ENCODE data around the gene CLASRP. TPM values are rescaled to one million over a fixed set of nuclear protein-coding genes. Genes with fewer than 3 reads are reported as not detected.

CLASRP gene
- total RNA-seq, 1 experiment from 2014 or later: 87.1 TPM

- no peaks in the 10 kb centered on the region for H3K27me3 Mint-ChIP-seq (ENCODE audit: low read depth)
- Histone ChIP-seq H3K56ac (ENCODE audit: insufficient read length, low read depth, low read length) (no peak overlapping the region), H3K4ac (ENCODE audit: low read depth, low read length) (no peak overlapping the region), H4K8ac (replicated peaks; ENCODE audit: insufficient read length, low read depth, low read length) (no peak overlapping the region), H2AK5ac (ENCODE audit: insufficient read length, low read length) (no peak overlapping the region), H3K9ac (ENCODE audit: extremely low read depth, insufficient read length, low read length) (no peak overlapping the region), H2BK15ac (ENCODE audit: low read depth, low read length) (no peak overlapping the region), H3K79me2 (ENCODE audit: insufficient read depth, low read length) (peaks cover 13% of the 10 kb centered on the region; the same call in 1 of the 2 replicates), H3K14ac (ENCODE audit: insufficient read depth, low read length) (no peak overlapping the region), H3K9me3 (ENCODE audit: control insufficient read depth, low read depth, low read length) (no peaks in the 10 kb centered on the region), H2BK12ac (ENCODE audit: insufficient read length, low read depth, low read length) (no peak overlapping the region), H3K4me2 (ENCODE audit: insufficient read depth, insufficient read length, low read length) (no peak overlapping the region), H3K18ac (ENCODE audit: insufficient read length, low read depth, low read length) (no peak overlapping the region), H4K91ac (ENCODE audit: insufficient read length, low read depth, low read length) (no peak overlapping the region), H2BK20ac (ENCODE audit: low read depth, low read length, poor library complexity, severe bottlenecking) (no peak overlapping the region), H3T11ph (ENCODE audit: low read length) (no peak overlapping the region), H3K23me2 (ENCODE audit: insufficient read length, low read depth, low read length, poor library complexity, severe bottlenecking) (no peaks in the 10 kb centered on the region), H3K4me1 (ENCODE audit: insufficient read depth, low read length) (no peaks in the 10 kb centered on the region; the same call in 1 of the 2 replicates), H2BK5ac (ENCODE audit: insufficient read length, low read length) (no peak overlapping the region), H3K79me1 (ENCODE audit: insufficient read depth, low read depth, low read length, poor library complexity, severe bottlenecking) (no peaks in the 10 kb centered on the region), H4K20me1 (ENCODE audit: control insufficient read depth, insufficient read depth, insufficient read length) (no peaks in the 10 kb centered on the region), H2BK120ac (ENCODE audit: low read depth, low read length, poor library complexity, severe bottlenecking) (no peak overlapping the region), H2AFZ (ENCODE audit: low read length) (no peak overlapping the region), H3K23ac (ENCODE audit: insufficient read length, low read depth, low read length) (no peak overlapping the region), H3K27ac (ENCODE audit: insufficient read length, low read depth, low read length) (no peak overlapping the region), H3K27me3 (ENCODE audit: insufficient read depth, low read length) (no peaks in the 10 kb centered on the region), H4K5ac (ENCODE audit: insufficient read length, low read depth, low read length) (no peak overlapping the region)
- H3K4me1 Mint-ChIP-seq: peaks cover 27 to 33% of the 10 kb centered on the region in 2 experiments
- TF ChIP-seq CTCF (conservative IDR thresholded peaks at IDR 0.05): no peak
- no CpG with 5 or more reads among the region's 12 CpGs for WGBS (ENCODE audit: extremely low coverage, insufficient read length, low lambda C conversion rate)
- H3K4me3 Mint-ChIP-seq: no peak overlapping the region
- H3K9me3 Mint-ChIP-seq: no peaks in the 10 kb centered on the region
- peaks cover 0 to 4% (median 0%) of the 10 kb centered on the region in 3 experiments; a peak in 2 of 7 replicates for H3K36me3 Mint-ChIP-seq (ENCODE audit: insufficient read depth in 1 of 3, low read depth in 3 of 3)
- no peak overlapping the region for H3K27ac Mint-ChIP-seq
- DNase-seq: no peak
Observed at GRCh38 chr19:45107621-45108150, 68.8 kb downstream of the CLASRP start.
